PC-3 (cell line): ENCODE data around the gene REELD1. TPM values are rescaled to one million over a fixed set of nuclear protein-coding genes. Genes with fewer than 3 reads are reported as not detected.

Source experiments
- ATAC-seq: fragments of 200-7000 bp; cut with Tn5 transposase; 2 replicates; pipeline ENCODE4 v1.9.1; 2020; ENCODE audit warnings: mild to moderate bottlenecking, moderate library complexity
- BruUV-seq: library from RNA; stranded (reverse); fragments of 400-500 nt; replicated peaks from 2 replicates; lab custom pipeline; 2021; lab: Mats Ljungman, UMichigan
- CTCF ChIA-PET: fragments of 300-600 bp; sonication (Branson Sonifier 250); formaldehyde crosslinking; loops from one replicate; lab custom pipeline; 2022; ENCODE audit warnings: antibody characterized with exemption; lab: Charles Lee
- POLR2A ChIA-PET: fragments of 300-600 bp; sonication (Branson Sonifier 250); formaldehyde crosslinking; loops from one replicate; lab custom pipeline; 2022; ENCODE audit warnings: antibody characterized with exemption; ENCODE audit not compliant: unreplicated experiment; lab: Charles Lee
- DNase-seq: peaks from one replicate; pipeline ENCODE4 v3.0.0-alpha.2; 2015
- H2AFZ ChIP-seq: fragments of 300-600 bp; sonication (generic); 2 replicates; pipeline ENCODE4 v1.6.0; 2016; ENCODE audit warnings: antibody characterized with exemption, low read length
- H3F3A ChIP-seq: fragments of 300-600 bp; sonication (generic); one replicate; pipeline ENCODE4 v1.6.0; 2017; ENCODE audit warnings: antibody characterized with exemption, low read length, control low read depth, mild to moderate bottlenecking; ENCODE audit not compliant: unreplicated experiment
- H3K27ac ChIP-seq: fragments of 300-600 bp; sonication (generic); 2 replicates; pipeline ENCODE4 v1.5.1; 2016; ENCODE audit warnings: mild to moderate bottlenecking, low read length
- H3K27me3 ChIP-seq: fragments of 300-600 bp; sonication (generic); 2 replicates; pipeline ENCODE4 v1.6.1; 2016; ENCODE audit warnings: low read length, mixed read lengths
- H3K36me3 ChIP-seq: fragments of 300-600 bp; sonication (generic); 2 replicates; pipeline ENCODE4 v1.6.1; 2016; ENCODE audit warnings: low read depth, mixed run types, low read length, mixed read lengths
- H3K4me1 ChIP-seq: fragments of 300-600 bp; sonication (generic); 2 replicates; pipeline ENCODE4 v1.5.1; 2016; ENCODE audit warnings: low read length; ENCODE audit not compliant: insufficient read depth
- H3K4me2 ChIP-seq: fragments of 300-600 bp; sonication (generic); 2 replicates; pipeline ENCODE4 v1.6.0; 2016; ENCODE audit warnings: low read length
- H3K4me3 ChIP-seq: fragments of 300-600 bp; sonication (generic); 2 replicates; pipeline ENCODE4 v1.5.1; 2016; ENCODE audit warnings: mild to moderate bottlenecking, low read length, mixed read lengths
- H3K79me2 ChIP-seq: fragments of 300-600 bp; sonication (generic); 2 replicates; pipeline ENCODE4 v1.6.1; 2017; ENCODE audit warnings: low read length, mixed read lengths
- H3K9ac ChIP-seq: fragments of 300-600 bp; sonication (generic); 2 replicates; pipeline ENCODE4 v1.6.0; 2016; ENCODE audit warnings: mild to moderate bottlenecking, low read length
- H3K9me2 ChIP-seq: fragments of 300-600 bp; sonication (generic); replicated peaks from 2 replicates; pipeline ENCODE4 v1.6.1; 2016; ENCODE audit warnings: mixed run types, low read length, mixed read lengths
- H3K9me3 ChIP-seq: fragments of 300-600 bp; sonication (generic); 2 replicates; pipeline ENCODE4 v1.6.1; 2016; ENCODE audit warnings: low read length, mixed read lengths
- H4K20me1 ChIP-seq: fragments of 300-600 bp; sonication (generic); 2 replicates; pipeline ENCODE4 v1.6.1; 2016; ENCODE audit warnings: low read length, mixed read lengths
- CTCF ChIP-seq: fragments of 300-600 bp; sonication (generic); conservative IDR thresholded peaks from 2 replicates; pipeline ENCODE4 v1.5.1; 2017; ENCODE audit warnings: antibody characterized with exemption, low read depth, mild to moderate bottlenecking, low read length
- EZH2 ChIP-seq: fragments of 300-600 bp; sonication (generic); IDR thresholded peaks from one replicate; pipeline ENCODE4 v1.6.1; 2017; ENCODE audit warnings: antibody characterized with exemption, mild to moderate bottlenecking, low read length; ENCODE audit not compliant: unreplicated experiment
- EZH2phosphoT487 ChIP-seq: fragments of 300-600 bp; sonication (generic); IDR thresholded peaks from 2 replicates; pipeline ENCODE4 v1.6.1; 2018; ENCODE audit warnings: mild to moderate bottlenecking, antibody characterized with exemption, low read length, borderline replicate concordance
- intact Hi-C: fragments of 100-400 bp; cut with micrococcal nuclease; formaldehyde crosslinking; loops from 2 replicates; pipeline ENCODE4 v1.9.0; 2023
- total RNA-seq: library from RNA; depleted of rRNA; stranded (reverse); fragments of >200 nt; gene quantifications from 2 replicates; pipeline ENCODE4 v1.2.3, GENCODE V29; 2014

REELD1 gene
- total RNA-seq, 1 experiment from 2014 or later: not detected

GRCh38 chr4:146182443-146182842, 31.9 kb upstream of the REELD1 start:
- intact Hi-C loops: loop anchor here (5.0 kb wide), 1 partner anchor 160 kb away; no protein-coding TSS in a partner anchor
- POLR2A ChIA-PET: no interaction called here
- Histone ChIP-seq H3F3A (no peaks in the 10 kb centered on the region), H3K9ac (no peak overlapping the region), H3K9me3 (no peaks in the 10 kb centered on the region), H3K27me3 (no peaks in the 10 kb centered on the region), H3K4me3 (no peak overlapping the region), H3K4me1 (no peaks in the 10 kb centered on the region), H4K20me1 (no peaks in the 10 kb centered on the region), H3K36me3 (peaks cover 15% of the 10 kb centered on the region), H3K9me2 (no peaks in the 10 kb centered on the region), H3K4me2 (no peak overlapping the region), H3K27ac (no peak overlapping the region), H2AFZ (no peak overlapping the region), H3K79me2 (peaks cover 51% of the 10 kb centered on the region)
- no peak for DNase-seq
- TF ChIP-seq EZH2 (no peak), CTCF (no peak), EZH2phosphoT487 (no peak)
- CTCF ChIA-PET: no interaction called here
- BruUV-seq: no TSS peak
- no peak for ATAC-seq

- DNase-seq (no peak), ATAC-seq (no peak)
- H3K36me3 ChIP-seq: peaks cover 18% of the 10 kb centered on the region
- intact Hi-C loops: loop anchor here (5.0 kb wide), 1 partner anchor 159 kb away; no protein-coding TSS in a partner anchor
- BruUV-seq: no TSS peak
- H3K4me1 ChIP-seq: no peaks in the 10 kb centered on the region
- no peak overlapping the region for H3K4me2 ChIP-seq
- ChIA-PET POLR2A (no interaction called here), CTCF (no interaction called here)
- no peaks in the 10 kb centered on the region for H4K20me1 ChIP-seq
- no peak overlapping the region for H3K4me3 ChIP-seq
- H3K9me3 ChIP-seq: no peaks in the 10 kb centered on the region
- TF ChIP-seq CTCF: no peak
- no peak for TF ChIP-seq EZH2phosphoT487
- no peak for TF ChIP-seq EZH2
- H3K27ac ChIP-seq: no peak overlapping the region
- no peaks in the 10 kb centered on the region for H3K9me2 ChIP-seq
- no peak overlapping the region for H3K9ac ChIP-seq
- H3F3A ChIP-seq: no peaks in the 10 kb centered on the region
- H3K79me2 ChIP-seq: peaks cover 44% of the 10 kb centered on the region
- no peak overlapping the region for H2AFZ ChIP-seq
- H3K27me3 ChIP-seq: no peaks in the 10 kb centered on the region
Observed at GRCh38 chr4:146183209-146183608, 31.1 kb upstream of the REELD1 start.

- H2AFZ ChIP-seq: no peak overlapping the region
- H4K20me1 ChIP-seq: no peaks in the 10 kb centered on the region
- ChIA-PET CTCF (no interaction called here), POLR2A (no interaction called here)
- peaks cover 35% of the 10 kb centered on the region for H3K36me3 ChIP-seq
- intact Hi-C loops: no loop called here
- H3F3A ChIP-seq: no peaks in the 10 kb centered on the region
- TF ChIP-seq EZH2 (no peak), CTCF (no peak), EZH2phosphoT487 (no peak)
- no peaks in the 10 kb centered on the region for H3K4me1 ChIP-seq
- H3K4me2 ChIP-seq: no peak overlapping the region
- no peaks in the 10 kb centered on the region for H3K27me3 ChIP-seq
- H3K9ac ChIP-seq: no peak overlapping the region
- no peak overlapping the region for H3K27ac ChIP-seq
- no peak for DNase-seq
- H3K4me3 ChIP-seq: no peak overlapping the region
- H3K9me3 ChIP-seq: no peaks in the 10 kb centered on the region
- ATAC-seq: no peak
- BruUV-seq: no TSS peak
- no peaks in the 10 kb centered on the region for H3K9me2 ChIP-seq
- H3K79me2 ChIP-seq: peaks cover 16% of the 10 kb centered on the region
Observed at GRCh38 chr4:146186041-146186440, 28.3 kb upstream of the REELD1 start.
